Measurements from ENCODE around the gene SARS1. TPM values are rescaled to one million over a fixed set of nuclear protein-coding genes. Genes with fewer than 3 reads are reported as not detected.

SARS1 gene
- total and polyA plus RNA-seq, 2 of the 8 experiments (the other 6 are each of a cell fraction or from before 2014, with no cell fraction given), result 83.1 to 146 TPM

GRCh38 chr1:109183058-109183738, 30.5 kb upstream of the SARS1 start (continued):
- TF ChIP-seq CHD7 (IDR thresholded peaks at IDR 0.05; ENCODE audit: insufficient replicate concordance, low read length) (no peak), JUN (IDR thresholded peaks at IDR 0.05; ENCODE audit: low read depth, low read length) (no peak), USF2 (IDR thresholded peaks at IDR 0.05; ENCODE audit: low read length) (no peak)
